GM19238 (cell line): ENCODE results near the gene NWD2.
"Not testable (repeated sequence)": the region's sequence is repeated elsewhere in the genome, so short reads cannot be mapped to it uniquely, and the experiment has no call there.

Experiments used
- DNase-seq: peaks from one replicate; pipeline ENCODE4 v3.0.0; 2011; ENCODE audit warnings: low spot score; ENCODE audit not compliant: insufficient read length

Gene NWD2, protein sequence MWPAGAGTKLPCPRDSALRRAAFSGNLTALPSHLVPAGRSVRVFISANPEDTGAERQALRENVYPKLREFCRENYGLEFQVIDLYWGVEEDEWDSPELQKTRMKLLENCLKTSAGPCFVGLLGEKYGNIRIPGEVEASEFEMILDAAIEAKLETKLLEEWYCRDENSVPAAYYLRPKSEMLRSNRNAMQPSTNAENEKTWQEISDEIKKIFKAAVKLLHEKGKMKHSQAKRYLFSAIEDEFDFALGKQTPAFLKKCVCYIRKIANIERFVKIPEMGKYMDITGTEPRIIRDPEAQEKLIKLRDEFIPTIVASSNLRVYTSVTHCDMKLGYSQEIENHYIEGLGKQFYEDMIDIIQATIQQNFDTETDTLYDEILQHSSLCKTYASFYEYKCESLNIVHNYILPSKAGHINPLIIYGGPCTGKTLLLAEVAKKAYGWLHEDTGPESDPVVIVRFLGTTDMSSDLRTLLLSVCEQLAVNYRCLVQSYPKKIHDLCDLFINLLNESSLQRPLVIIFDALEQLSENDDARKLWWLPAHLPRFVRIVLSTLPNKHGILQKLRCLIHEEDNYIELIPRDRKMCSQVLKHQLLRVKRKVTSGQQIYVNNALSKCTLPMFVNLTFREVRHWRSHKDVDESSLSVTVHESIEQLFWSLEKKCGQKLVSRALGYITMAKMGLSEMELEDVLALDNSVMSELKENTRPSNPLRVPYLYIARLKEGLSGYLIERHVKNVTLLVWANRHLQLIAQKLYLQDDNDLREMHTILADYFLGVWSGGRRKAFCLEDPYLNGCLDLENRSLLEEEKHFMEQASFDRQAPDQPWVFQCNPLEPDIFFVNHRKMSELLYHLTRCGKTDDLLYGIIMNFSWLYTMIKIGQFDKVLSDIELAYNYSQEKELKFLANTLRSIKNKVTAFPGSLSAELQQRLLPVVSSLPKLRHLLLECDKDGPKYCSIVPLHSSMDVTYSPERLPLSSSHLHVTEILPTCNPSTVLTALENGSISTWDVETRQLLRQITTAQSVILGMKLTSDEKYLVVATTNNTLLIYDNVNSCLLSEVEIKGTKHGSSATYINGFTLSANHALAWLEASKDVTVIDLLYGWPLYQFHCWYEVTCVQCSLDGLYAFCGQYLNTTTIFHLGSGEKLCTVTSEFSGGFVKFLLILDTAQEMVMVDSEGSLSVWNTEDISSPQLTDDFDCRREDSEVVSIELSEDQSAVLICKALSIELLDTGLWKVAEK (N-terminal part only)

DNA sequence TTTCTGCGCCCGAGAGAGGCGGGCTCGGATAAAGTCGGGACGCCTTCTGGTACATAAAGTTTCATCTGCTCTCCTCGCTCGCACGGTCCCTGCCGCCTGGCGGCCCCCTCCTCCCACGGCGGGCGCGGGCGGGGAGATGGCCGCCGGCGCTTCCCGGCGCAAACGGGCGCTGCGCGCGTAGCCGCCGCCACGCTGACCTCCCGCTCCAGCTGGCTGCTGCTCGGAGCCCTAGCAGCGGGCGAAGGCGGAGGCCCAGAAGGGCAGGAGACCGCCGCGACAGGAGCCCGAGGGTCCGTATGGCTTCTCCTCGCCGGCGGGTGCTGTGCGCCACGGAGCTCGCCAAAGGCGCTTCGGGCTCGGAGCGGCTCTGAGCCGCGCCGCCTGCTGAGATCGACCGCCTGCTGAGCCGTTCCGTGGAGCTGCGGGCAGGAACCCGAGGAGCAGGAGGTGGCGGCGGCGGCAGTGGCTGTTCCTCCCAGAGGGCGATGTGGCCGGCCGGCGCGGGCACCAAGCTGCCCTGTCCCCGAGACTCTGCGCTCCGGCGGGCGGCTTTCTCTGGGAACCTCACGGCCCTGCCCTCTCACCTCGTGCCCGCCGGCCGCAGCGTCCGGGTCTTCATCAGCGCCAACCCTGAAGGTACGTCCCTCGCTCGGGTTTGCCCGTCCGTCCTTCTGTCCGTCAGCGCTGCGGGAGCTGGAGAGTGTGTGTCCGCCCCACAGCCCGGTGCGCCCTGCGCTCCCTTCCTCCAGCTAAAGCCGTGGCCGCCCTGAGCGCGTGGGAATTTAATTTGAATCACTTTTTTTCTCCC, at the start of gene NWD2:
Gene NWD2, plus strand, starts transcription at position 161 of the 808 bp plus-strand sequence. Its CDS starts 325 bp downstream, at position 486.
- DNase-seq, result no peak

DNA sequence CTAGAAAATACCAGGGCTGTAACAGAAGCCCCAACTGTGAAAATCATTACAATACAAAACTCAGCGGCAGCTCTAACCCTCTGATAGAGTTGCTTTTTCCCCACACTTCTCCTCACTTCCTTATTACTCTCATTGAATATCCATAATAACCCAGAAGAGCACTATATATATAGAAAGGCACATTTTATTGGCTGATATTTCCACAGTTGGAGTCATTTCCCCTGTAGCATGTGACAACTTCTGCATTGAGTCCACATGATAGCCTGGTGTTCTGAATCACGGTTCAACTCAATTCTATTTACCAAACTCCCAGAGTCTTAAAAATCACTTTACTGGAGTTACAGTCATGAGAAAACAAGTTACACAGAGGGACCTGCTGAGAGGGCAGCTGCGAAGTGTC, 46.6 kb upstream of the NWD2 start:
- DNase-seq, result no peak

- DNase-seq, result not testable (repeated sequence)
Observed at GRCh38 chr4:37204740-37205139, 39.8 kb upstream of the NWD2 start.

- no peak for DNase-seq
Observed at GRCh38 chr4:37216209-37216608, 28.3 kb upstream of the NWD2 start.

- no peak for DNase-seq
Observed at GRCh38 chr4:37219242-37219641, 25.3 kb upstream of the NWD2 start.

DNA sequence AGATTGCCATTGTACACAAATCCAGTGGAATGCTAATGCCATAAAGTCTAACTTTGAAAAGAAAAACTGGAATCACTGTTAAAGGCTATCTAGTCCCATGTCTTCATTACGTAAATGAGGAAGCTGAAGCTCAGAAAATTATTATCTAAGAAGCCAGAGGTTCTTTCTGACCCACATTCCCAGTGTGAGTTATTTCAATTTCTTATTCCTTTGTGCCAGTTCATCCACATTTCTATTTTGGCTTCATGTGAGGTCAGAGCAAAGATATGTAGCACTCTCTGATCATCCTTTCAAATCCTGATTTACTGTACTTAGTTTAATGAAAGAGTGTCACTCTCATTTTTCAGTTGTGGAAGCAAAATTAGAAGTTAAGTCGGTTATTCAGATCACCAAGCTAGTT, 24.6 kb upstream of the NWD2 start:
- no peak for DNase-seq

- no peak for DNase-seq
Observed at GRCh38 chr4:37220685-37221084, 23.9 kb upstream of the NWD2 start.

DNA sequence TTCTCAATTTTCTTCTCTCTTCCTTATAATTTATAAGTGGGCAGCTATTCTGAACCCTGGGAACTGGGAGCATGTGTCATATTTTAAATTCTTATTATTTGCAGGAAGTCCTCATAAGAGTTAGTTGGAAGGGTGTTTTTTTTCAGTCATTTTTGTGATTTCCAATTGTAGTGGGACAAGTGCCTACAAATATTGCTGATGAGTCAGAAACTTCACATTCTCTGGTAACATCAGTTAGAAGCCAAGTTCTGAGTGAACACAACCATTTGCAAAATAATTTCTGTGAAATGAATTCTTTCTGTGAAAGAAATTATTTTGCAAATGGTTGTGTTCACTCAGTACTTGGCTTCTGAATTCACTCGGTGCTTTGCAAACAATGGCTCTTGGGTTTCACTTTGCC, 20.8 kb upstream of the NWD2 start:
- no peak for DNase-seq

GRCh38 chr4:37224854-37225253, 19.7 kb upstream of the NWD2 start:
- DNase-seq, result no peak

DNA sequence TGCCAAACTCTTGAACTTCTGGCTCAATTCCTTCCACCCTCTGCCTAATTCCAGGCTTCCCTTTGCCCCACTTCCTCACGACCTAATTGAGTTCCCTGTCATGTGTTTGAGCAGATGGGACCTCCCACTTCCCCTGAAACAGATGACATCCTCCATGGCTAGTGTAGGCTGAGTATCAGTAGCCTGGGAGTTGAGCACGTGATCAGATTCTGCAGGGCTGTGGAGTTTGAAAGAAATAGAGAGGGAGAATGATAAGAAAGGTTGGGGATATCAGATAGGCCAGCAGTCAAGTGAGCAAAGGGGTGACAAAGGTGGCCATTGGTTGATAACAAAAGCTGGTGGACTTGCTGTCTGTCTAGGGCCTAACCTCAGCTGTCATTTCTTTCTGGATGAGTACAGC, 18.8 kb upstream of the NWD2 start:
- DNase-seq, result no peak

DNA sequence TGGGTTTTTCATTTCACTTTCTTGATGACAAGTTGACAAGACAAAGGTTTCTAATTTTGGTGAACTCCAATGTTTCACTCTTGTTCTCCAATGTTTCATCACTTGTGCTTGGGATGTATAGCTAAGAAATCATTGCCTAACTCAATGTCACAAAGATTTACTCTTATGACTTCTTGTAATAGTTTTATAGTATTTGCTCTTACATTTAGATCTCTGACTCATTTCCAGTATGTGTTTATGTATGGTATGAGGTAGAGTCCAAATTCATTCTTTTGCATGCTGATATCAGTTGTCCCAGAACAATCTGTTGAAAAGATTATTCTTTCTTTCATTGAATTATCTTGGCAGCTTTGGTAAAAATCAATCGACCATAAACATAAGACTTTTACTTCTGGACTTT, 12.2 kb upstream of the NWD2 start:
- no peak for DNase-seq

GRCh38 chr4:37236165-37236564, 8.4 kb upstream of the NWD2 start:
- no peak for DNase-seq

GRCh38 chr4:37241647-37242046, 2.9 kb upstream of the NWD2 start:
- DNase-seq, result no peak

DNA sequence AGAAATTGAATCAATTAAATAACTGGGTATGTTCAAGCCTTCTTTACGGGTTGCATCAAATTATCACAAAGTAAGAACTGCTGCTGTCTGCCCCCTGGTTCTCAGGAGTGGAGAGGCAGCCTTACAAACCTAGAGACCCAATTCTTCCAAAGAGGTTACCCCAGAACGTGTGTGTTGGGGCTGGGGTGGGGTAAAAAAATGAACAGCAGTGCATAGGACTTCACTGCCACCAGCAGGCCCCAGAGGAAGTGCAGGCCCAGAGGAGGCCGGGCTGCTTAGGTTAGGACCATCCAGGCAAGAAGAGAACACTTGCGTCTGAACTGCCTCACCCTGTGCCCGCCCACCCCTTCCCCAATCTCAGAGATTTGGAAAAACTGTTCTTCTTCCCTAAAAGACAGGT, 1.5 kb upstream of the NWD2 start:
- DNase-seq, result no peak

- DNase-seq, result no peak
Observed at GRCh38 chr4:37243722-37244582, 591 bp upstream of the NWD2 start.

- no peak for DNase-seq
Observed at GRCh38 chr4:37245391-37245954, 930 bp downstream of the NWD2 start.

- DNase-seq, result no peak
Observed at GRCh38 chr4:37246891-37247290, 2.3 kb downstream of the NWD2 start.

- DNase-seq, result no peak
Observed at GRCh38 chr4:37258221-37258620, 13.7 kb downstream of the NWD2 start.

GRCh38 chr4:37268319-37268718, 23.8 kb downstream of the NWD2 start:
- DNase-seq, result no peak

DNA sequence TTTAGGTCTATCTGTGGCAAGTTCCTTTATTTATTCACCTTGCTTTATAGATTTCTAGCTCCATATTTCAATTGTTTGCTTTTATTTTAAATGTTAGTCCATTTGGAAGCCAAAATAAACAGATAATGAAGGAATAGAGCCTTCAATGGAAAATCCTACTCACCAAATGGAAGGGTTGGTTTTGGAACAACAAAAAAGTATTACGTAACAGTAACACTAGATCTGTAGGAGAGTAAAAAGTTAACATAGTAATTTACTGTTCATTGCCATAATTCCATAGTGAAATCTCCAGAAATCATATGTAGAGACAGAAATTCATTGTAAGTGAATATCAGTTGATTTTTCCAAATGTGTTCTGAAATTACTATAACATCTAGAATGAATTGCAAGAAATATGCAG, 34.6 kb downstream of the NWD2 start:
- DNase-seq, result no peak
